Measurements from ENCODE around the gene RRP9.

RRP9 gene

DNA sequence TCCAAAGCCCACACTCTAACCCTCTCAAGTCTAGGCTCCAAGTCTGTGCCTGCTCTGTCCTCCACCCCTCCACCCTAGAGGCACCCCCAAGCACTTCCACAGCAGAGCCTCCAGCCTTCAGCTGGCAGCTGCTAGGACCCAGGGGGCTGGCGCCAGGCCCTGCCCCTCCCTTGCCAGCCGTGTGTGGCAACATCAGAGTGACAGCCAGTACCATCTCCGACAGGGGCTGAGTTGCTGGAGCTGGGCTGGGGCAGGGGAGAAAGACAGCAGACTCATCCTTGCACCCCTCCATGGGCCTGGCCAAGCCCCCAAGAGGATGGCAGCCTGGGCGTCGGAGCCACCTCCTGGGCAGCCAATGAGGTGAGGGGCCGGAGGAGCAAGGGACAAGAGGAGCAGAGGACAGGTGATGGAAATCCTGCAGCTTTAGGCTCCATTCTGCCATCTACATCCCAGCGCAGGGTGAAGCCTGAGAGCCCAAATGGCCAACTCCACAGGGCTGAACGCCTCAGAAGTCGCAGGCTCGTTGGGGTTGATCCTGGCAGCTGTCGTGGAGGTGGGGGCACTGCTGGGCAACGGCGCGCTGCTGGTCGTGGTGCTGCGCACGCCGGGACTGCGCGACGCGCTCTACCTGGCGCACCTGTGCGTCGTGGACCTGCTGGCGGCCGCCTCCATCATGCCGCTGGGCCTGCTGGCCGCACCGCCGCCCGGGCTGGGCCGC lies 13.6 kb upstream of the RRP9 start, which contains the start of gene GPR62:
Gene GPR62, plus strand, starts transcription at position 207 of the 718 bp plus-strand sequence. Its CDS starts 272 bp downstream, at position 479.
- DNase-seq = peak; percentile 86

GRCh38 chr3:51954713-51955112 lies 13.0 kb upstream of the RRP9 start:
- DNase-seq = no peak

DNA sequence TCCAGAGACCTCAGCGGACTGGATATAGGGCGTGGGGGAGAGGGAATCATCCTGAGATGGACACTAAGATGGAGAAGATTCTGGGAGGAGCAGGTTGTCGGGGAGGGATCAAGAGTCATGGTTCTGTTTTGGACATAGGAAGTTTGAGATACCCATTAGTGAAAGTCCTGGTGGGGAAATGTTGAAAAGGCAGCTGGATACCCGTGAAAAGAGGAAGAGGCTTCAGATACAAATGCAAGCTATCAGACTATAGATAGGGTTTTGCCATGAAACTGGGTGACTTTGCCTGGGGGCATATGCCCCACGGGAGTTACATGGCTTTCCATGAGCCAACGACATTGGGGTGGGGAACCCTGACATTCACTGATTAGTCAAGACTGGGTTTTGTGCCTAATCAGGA lies 12.4 kb upstream of the RRP9 start:
- DNase-seq = no peak

DNA sequence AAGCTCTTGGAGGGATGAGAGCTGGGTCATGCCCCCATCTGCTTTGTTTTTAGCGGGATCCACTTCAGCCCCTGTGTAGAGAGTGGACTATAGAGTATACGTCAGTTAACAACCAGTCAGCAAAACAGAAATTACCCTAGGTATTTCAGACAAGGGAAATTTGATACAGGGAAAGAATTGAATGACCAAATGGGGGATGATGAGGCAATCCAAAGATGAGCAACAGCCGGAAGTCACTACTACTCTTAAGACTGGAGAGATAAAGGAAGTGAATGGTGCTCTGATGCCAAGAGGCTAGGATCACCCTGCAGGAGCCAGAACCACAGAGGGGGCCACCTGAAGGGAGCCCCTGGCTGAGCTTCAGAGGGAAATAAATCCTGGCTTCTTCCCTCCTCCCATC lies 11.7 kb upstream of the RRP9 start:
- no peak for DNase-seq

- DNase-seq = no peak
Measured at GRCh38 chr3:51950899-51951298, 9.2 kb upstream of the RRP9 start.

- DNase-seq = no peak
Measured at GRCh38 chr3:51949121-51949520, 7.4 kb upstream of the RRP9 start.

GRCh38 chr3:51948016-51948580 lies 6.4 kb upstream of the RRP9 start:
- DNase-seq = no peak

DNA sequence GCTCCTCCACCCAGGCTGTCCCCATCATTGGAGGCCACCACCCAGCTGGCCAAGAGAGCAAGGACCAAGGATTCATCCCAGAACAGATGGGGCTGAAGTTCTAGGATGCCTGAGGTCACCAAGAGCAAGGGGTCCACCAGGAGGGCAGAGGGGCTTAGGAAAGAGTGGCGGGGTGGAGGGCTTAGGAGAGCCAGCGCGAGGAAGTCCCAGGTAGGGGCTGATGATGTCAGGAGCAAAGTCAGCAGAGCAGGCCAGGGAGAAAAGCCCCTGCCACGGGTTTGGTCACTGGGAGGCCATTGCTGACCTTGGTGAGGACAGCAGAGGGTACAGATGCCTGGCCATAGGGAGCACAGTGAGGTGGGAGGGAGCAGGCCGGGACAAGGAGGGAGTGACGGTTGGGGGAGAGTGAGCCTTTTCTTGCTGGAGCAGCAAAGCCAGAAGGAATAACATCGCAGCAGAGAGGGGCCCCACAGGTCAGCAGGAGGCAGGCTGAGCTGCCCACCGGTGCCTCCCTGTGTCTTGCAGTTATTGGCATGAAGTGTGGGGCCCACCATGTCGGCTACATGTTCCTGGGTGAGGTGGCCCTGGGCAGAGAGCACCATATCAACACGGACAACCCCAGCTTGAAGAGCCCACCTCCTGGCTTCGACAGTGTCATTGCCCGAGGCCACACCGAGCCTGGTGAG lies 5.7 kb upstream of the RRP9 start:
- no peak for DNase-seq

DNA sequence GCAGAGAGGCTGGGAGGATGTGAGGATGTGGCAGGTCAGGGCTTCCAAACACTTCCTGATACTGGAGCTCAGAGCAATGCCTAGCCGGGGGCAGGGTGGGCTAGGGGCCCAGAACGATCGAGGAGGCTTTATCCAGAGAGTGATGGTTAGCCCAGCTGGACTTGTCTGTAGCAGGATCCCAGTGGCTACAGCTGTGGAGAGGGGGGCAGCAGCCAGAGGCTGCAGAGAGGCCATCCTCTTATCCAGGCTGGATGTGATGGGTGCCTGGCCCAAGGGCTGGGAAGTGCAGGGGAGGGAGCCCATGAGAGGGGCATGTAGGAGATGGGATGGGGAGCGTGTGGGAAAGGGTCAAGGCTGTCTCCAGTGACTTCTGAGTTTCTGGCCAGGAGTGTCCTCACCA lies 5.1 kb upstream of the RRP9 start:
- no peak for DNase-seq

- DNase-seq = no peak
Measured at GRCh38 chr3:51945926-51946705, 4.4 kb upstream of the RRP9 start.

DNA sequence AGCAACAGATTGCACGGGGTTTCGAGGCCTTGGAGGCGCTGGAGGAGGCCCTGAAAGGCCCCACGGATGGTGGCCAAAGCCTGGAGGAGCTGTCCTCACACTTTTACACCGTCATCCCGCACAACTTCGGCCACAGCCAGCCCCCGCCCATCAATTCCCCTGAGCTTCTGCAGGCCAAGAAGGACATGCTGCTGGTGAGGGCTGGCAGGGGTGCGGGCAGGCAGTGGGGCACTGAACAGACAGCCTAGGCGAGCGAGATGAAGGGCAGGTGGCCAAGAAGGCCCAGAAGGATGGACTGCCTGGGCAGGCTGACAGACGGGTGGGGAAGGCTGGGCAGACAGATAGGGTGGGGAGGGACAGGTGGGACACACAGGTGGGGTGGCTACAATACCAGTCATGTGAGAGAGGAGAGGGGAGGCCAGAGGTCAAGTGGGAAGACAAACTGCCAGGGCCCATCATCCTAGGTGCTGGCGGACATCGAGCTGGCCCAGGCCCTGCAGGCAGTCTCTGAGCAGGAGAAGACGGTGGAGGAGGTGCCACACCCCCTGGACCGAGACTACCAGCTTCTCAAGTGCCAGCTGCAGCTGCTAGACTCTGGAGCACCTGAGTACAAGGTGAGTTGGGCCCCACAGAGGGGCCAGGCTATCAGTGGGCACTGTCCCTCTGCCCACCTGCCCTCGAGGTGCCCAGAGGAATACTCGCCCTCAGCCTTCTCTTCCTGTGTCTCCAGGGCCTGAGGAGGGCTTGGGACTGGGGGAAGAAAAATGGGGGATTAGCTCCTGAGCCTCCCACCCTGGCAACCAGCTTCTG lies 3.5 kb upstream of the RRP9 start:
- DNase-seq = no peak

GRCh38 chr3:51944451-51945021 lies 2.8 kb upstream of the RRP9 start:
- DNase-seq = no peak

DNA sequence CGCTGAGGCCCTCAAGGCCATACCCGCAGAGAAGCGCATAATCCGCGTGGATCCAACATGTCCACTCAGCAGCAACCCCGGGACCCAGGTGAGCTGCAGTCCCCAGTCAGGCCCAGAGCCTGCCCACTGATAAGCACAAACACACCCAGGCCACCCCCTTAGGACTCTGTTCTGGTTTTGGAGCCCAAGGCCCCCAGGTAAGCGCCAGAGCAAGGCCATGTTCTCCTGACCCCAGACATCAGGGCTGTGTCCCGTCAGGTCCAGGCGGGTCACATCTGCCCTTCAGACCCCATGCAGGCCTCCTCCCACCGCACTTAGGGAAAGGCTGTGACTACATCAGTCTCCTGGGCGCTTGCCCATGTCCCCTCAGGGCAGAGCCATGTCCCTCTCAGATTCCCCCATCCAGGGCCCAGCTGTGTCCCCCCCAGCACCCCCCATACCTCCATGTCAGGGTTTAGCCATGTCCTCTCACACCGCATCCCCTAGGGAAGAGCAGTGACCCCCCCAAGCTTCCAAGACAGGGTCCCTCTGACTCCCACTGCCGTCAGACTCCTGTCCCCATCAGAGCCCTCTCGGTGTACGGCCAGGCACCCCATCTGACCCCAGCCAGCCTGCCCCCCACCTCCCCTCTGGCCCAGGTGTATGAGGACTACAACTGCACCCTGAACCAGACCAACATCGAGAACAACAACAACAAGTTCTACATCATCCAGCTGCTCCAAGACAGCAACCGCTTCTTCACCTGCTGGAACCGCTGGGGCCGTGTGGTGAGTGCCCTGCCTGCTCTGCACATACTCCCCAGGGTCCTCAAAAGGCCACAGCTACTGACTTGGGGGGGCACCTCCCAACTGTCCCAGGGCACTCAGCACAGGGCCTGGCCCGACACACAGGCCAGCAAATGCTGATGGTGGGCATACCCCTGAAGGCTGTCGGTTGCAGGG lies 2.0 kb upstream of the RRP9 start:
- peak; percentile 13 for DNase-seq

- DNase-seq = peak; percentile 82
Measured at GRCh38 chr3:51942603-51943450, 1.1 kb upstream of the RRP9 start.

GRCh38 chr3:51941463-51941797 lies 274 bp downstream of the RRP9 start:
- no peak for DNase-seq

DNA sequence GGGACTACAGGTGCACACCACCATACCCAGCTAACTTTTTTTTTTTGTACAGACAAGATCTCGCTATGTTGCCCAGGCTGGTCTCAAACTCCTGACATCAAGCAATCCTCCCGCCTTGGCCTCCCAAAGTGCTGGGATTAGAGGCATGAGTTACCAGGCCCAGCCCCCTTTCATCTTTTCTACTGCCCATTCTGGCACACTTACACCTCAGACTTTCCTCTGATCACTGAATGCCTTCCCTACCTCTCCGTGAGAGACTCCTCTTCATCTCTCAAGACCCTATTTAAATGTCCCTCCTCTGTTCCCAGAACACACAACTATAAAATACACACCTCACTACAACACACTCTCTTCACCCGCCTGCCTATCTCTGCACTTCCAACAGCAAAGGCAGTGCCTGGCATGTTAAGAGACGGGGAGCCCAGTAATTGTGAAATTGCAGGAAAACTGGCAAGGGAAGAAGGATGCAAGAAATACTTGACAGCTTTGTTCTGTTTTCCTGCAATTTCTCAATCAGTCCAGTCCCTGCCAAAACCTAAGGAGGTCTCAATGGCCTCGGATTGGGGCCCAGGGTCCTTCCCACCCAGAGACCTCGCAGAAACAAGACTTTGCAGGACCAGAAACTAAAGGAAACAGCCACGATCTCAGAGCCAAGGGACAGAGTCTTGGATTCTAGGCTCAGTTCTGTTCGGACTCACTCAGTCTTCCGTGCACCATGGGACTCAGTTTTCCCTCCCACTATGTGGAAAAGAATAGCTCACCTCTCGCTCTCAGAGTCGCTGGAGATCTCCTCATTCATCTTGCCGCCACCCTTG lies 849 bp downstream of the RRP9 start:
- DNase-seq = peak; percentile 23

GRCh38 chr3:51938780-51939425 lies 2.8 kb downstream of the RRP9 start:
- DNase-seq = peak; percentile 20

DNA sequence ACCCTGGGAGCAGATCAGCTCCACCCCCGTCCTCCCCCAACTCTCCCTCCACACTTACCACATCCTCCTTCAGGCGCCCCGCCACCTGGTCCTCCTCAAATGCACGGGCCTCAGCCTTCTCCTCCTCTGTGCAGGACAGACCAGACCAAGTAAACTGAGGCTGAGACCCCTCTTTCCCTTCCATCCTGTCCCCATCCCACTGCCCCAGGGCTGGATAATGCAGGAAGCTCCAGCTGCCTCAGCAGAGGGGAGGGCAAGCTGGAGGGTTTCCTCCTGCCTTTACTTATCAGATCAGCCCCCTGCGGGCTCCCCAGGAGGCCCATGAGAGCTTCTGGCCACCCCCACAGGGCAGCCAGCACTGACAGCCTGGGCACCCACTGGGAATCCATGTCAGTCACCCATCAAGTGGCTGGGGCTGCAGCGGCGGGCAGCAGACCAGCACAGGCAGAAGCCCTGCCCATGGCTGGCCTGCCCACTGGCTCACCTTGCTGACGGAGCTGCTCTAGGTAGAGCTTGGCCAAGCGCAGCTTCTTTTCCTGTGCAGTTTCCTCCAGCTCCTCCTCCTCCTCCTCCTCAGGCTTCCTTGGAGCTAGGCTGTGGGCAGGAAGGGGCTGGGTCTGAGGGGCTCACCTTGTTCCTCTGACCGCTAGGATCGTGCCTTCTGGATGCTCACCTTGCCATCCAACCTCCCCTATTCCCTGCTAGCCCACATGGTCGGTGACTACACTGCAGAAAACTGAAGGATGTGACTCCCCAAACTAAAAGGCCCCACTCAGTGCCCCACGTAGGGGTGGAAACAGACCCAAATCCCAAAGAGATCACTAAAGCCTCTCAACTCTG lies 3.9 kb downstream of the RRP9 start:
- peak; percentile 16 for DNase-seq
